Erythroblast (primary cell): Measurements from ENCODE around the gene BCL2A1.

ENCODE experiments used
- DNase-seq, 2 experiments: peaks; one replicate each; lab custom pipeline; 2025; lab: John Stamatoyannopoulos, UW
- GATA1 ChIP-seq: IDR thresholded peaks from 2 replicates; pipeline ENCODE4 v1.6.1; 2011; ENCODE audit warnings: low read depth, mild to moderate bottlenecking, control low read depth, low read length, moderate library complexity
- POLR2A ChIP-seq: IDR thresholded peaks from 2 replicates; pipeline ENCODE4 v1.6.1; 2011; ENCODE audit warnings: mild to moderate bottlenecking, low read length

The BCL2A1 gene

DNA sequence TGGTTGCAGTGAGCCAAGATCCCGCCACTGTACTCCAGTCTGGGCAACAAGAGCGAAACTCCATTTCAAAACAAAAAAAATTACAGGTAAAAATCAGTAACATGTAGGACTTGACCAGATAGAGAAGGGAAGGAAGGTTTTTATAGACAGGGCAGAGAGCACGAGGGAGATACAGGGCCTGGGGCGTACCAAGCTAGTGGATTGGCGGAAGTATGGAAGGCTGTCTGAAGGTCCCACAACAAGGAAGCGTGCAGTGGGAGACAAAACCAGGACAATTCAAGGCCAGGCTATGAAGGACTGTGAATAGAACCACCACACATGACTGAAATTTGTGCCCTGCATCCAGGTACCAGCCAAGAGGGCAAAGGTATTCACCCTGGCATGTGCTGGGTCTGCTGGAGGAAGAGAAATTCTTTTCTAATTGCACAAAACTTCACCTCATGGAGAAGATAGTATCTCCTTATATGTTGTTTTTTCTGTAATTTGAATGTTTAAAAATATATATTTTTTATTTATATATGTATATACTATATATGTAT lies 33.0 kb upstream of the BCL2A1 start:
- no peak for TF ChIP-seq GATA1
- TF ChIP-seq POLR2A = no peak

DNA sequence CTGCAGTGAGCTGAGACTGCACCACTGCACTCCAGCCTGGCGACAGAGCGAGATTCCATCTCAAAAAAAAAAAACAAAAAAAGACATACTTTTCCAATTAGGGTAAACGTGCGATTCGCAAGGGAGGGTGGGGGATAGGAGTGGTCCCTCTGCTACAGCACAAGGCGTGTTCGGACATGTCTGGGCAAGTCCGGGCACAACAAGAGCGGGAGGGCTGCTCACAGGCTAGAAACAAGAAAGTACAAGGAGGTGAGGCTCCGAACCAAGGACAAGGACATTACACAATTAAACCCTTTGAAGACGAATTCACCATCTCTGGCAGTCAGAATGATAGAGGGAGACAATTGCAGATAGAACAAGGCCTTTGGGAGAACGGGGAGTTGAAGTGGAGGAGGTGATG lies 32.2 kb upstream of the BCL2A1 start:
- peak in 1 of 2 experiments; percentile 18 for DNase-seq
- TF ChIP-seq GATA1 = no peak
- TF ChIP-seq POLR2A = no peak

More for the DNA sequence above, 33.0 kb upstream of the BCL2A1 start:
- DNase-seq = no peak

DNA sequence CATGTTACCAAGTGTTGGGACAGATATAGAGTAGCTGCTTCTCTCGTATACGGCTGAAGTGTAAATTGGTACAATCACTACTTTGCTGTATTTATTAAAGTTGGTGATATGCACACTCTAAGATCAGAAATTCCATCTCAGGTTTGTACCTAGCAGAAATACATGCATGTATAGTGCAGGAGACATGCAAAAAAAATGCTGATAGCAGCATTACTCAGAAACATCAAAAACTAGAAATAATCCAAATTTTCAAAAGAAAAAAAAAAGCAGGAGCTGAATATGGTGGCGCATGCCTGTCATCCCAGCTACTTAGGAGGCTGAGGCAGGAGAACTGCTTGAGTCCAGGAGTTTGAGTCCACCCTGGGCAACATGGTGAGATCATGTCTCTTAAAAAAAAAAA lies 31.3 kb upstream of the BCL2A1 start:
- TF ChIP-seq GATA1 = no peak
- TF ChIP-seq POLR2A = no peak
- no peak for DNase-seq

DNA sequence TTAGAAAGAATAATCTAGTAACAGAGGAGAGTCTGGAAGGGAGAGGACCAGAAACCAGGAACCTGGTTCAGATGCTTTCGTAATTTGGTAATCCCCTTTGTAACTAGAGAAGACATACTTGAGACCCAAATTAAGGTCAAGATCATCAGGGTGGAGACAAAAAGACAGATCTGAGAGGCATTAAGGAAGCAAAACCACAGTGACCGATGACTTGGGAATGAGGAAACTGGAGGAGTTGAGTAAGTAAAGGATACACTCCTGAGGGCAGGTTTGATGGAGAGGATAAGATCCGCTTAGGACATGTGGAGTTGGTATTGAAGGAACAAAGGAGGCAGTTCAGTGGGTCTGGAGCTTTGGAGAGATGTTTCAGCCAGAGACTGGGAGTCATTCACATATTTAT lies 23.6 kb upstream of the BCL2A1 start:
- no peak for DNase-seq

DNA sequence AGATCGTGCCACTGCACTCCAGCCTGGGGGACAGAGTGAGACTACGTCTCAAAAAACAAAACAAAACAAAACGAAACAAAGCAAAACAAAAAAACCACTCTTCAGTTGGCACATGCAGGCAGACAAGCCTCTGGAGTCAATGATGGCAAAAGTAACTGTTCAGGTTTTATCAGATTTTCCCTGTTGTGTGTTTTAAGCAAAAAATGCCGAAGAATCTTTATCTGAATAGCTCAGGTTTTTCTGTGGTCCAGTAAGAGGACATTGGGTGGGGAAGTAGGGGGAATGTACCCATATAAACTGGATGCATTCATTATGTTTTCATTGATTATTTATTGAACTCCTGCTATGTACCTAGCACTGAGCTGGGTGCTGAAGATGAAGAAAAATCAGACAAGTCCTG lies 20.8 kb upstream of the BCL2A1 start:
- no peak for DNase-seq

More for the DNA sequence above, 23.6 kb upstream of the BCL2A1 start:
- TF ChIP-seq GATA1 = no peak
- no peak for TF ChIP-seq POLR2A

DNA sequence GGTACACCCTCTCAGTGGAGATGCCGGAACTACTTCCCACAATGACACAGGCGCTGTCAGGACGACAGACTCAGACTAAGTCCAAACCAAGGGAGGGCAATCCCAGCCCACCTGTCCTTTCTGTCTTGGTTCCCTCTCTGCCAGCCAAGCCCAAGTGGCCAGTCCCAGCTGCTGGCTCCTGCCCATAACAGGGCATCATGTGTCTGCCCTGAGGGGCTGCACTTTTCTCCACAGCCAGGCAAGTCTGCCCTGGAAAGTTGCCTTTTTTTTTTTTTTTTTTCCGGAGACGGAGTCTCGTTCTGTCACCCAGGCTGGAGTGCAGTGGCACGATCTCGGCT lies 20.0 kb upstream of the BCL2A1 start:
- DNase-seq = no peak
- TF ChIP-seq POLR2A (no peak), GATA1 (no peak)

More for the DNA sequence above, 20.8 kb upstream of the BCL2A1 start:
- TF ChIP-seq POLR2A (no peak), GATA1 (no peak)

DNA sequence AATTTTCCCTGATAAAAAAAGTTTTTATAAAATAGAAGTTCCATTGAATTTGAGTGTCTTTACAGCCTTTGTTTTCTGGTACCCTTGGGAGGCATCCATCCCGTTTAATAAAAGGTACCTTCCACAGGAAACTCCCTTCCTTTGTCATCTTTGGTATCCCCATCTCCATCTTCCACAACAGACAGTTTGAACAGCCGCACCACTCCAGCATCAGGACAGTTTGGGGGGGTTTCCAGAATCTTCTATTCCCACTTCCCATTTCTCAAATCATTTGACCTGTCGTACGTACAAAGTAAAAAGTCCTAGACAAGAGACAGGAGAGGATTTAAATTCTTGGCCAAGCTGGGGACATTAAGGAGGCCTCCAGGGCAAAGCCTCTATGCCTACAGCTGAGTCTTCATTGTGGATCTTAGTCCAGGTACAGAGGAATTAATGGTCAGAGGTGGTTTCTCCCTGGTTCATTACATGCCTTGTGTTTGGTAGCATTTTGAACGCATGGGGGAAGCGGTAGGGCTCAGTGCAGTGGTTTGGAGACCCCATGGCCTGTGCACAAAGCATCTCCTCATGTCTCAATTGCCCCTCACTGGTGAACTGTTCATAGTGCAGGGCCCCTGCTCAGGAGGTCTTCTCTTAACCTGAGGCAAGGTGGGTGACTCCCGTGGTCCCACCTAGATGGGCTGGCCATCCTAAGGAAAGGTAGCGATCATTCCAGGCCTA lies 19.4 kb upstream of the BCL2A1 start:
- TF ChIP-seq POLR2A (no peak), GATA1 (no peak)
- no peak for DNase-seq

DNA sequence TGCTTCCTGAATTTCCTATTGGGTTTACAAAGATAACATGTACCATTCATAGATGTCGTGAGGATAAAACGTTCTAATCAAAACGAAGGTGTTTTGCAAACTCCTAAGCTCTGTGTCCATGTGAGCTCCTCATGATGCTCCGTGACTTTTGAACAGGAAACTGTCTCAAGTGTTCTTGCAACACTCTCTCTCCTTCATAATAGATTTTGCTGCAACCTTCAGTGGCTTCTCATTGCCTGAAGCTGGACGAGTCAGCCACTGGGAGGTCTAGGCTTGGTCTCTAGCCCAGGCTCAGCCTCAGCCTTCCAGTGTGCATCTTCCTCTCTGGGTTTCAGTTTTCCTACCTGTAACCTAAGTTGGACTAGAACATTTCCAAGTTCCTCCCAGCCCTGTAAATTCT lies 18.7 kb upstream of the BCL2A1 start:
- DNase-seq = no peak
- TF ChIP-seq POLR2A = no peak
- no peak for TF ChIP-seq GATA1

DNA sequence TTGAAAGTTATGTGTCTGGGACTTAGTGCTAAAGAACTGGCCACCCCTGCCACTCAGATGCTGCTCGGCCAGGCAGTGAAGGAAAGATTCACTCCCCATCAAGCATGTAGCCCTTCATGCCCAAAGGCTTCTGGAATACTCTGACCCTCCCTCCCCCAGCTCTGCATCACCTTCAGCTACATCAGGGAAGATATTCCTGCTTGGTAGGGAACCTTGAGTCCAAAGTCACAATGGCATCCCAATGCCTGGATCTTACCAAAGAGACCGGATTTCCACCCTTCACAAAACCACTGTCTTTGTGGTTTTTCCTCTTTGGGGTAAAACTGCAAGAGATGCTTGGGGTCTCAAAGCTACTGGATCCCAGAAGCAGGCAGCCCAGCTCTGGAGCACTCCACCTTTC lies 18.2 kb upstream of the BCL2A1 start:
- no peak for TF ChIP-seq GATA1
- no peak for TF ChIP-seq POLR2A
- DNase-seq = no peak

DNA sequence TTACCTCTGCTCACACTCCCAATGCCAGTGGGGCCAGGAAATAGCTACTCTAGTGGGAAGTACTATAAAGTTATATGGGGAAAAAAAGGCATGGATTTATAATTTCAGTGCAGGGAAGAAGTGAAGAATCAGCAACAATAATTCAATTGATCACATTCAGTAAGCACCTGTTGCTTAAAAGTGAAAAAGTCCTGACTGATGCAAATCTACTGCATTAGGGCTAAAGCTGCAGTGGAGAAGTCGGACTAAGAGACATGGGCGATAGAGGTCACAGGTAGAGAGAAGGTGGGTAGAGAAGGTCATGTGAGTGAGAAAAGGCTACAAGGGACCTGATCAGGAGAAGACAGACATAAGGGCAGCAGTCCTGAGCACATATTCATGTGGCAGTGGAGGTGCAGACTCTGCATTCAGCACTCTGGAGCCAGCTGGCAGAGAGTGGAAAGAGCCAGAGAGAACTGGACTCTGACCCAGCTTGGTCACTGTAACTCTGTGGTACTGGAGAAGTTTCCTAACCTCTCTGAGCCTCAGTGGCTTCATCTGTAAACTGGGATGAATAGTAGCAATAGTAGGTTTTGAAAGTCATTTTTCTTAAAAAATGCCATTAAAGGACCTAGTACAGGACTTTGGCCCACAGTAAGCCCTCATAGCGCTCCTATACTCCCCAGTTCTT lies 17.6 kb upstream of the BCL2A1 start:
- TF ChIP-seq POLR2A = no peak
- no peak for TF ChIP-seq GATA1

DNA sequence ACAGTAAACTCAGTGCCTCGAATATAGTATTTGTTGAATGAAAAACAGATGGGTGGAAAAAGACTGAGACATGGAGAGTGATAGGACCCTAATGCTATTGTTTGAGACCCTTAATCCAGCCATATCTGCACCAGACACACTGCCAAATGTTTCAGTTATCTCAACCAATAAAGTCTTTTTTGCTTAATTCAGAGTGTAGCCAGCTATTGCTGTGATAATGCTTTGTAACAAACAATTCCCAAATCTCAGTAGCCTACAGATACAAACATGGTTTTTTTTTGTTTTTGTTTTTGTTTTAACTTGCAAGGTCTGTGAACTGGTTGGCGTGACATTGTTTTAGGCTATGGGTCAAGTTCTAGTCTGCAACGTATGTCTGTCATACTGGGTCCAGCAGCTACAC lies 17.0 kb upstream of the BCL2A1 start:
- no peak for TF ChIP-seq POLR2A
- no peak for TF ChIP-seq GATA1
- DNase-seq = no peak

More for the DNA sequence above, 17.6 kb upstream of the BCL2A1 start:
- no peak for DNase-seq

DNA sequence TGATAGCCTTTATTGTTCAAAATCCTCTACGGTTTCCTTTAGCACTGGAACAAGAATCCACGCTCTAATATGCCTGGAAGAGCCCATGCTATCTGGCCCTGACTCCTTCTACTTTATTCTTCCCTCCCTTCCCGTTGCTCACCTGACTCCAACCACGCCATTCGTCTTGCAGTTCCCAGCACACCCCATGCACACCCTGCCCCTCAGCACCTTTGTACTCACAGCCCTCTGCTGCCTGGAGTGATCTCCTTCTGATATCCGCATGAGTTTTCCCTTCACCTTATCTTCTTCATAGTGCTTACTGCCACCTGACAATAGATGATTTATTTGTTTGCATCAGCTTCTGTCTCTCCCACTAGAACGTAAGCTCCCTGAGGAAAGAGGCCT lies 16.6 kb upstream of the BCL2A1 start:
- no peak for TF ChIP-seq GATA1
- no peak for TF ChIP-seq POLR2A
- no peak for DNase-seq

DNA sequence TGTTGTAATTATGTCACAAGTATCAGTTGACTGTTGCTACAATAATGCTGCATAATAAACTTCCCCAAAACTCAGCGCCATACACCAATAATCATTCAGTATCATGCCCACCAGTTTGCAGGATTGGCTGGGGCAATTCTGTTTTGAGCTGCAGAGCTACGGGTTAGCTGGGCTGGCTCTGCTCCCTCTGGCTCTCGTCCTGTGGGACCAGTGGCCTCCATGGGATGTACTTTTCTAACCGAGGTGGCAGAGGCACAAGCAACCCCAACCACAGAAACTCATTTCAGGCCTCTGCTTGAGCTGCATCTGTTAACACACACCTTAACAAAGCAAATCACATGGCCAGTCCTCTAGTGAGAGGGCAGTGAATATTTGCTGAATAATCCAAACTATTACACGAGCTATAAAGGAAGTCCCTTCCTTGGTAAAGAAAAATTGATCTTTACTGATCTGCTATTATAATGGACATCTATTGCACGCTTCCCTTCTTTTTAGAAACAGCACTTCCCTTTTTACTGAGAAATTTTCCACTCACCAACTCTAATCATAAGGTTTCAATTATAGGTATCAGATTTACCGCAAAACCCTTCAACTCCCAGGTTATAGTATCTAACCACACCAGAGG lies 10.9 kb upstream of the BCL2A1 start:
- DNase-seq = no peak
- TF ChIP-seq GATA1 = no peak
- TF ChIP-seq POLR2A = no peak

DNA sequence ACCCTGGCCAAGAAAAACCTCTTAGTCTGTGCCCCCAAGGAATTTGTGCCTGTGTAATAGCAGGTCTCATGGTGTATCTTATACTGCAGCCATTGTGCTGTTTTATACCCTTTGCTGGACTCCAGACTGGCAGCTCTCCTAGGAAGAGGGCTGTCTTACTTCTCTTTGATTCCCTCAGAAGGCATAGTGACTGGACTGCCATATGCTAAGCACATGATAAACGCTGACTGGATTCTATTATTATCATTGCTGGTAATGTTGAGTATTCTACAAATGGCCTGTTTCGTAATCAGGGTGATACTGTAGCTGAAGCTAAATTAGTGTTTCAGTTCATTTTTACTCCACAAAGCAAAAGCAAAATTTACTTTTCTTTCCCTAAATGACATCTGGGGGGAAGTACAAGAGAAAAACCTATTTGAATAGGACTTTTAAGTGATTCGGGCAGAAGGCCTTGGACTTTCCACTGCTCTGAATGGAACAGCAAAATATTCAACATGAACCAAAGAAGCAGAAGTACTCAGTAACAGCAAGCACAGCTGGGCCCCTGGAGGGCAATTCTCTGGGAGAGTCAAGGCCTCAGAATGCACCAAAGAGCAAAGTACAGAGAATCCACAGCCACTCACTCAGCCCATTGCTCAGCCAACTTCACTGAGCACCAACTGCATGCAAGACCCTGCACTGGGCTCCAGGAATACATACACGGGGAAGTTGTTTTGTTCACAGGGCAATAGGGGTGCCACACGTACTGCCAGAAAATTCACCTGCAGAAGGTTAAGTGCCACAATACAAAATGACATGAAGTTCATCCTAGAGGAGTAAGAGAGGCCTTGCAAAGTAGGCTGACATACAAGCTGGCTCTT lies 7.9 kb upstream of the BCL2A1 start:
- TF ChIP-seq GATA1 (no peak), POLR2A (no peak)
- no peak for DNase-seq
